Measurements from ENCODE around the gene RASA4B.
"Not testable (repeated sequence)": the region's sequence is repeated elsewhere in the genome, so short reads cannot be mapped to it uniquely, and the experiment has no call there.

Gene RASA4B

DNA sequence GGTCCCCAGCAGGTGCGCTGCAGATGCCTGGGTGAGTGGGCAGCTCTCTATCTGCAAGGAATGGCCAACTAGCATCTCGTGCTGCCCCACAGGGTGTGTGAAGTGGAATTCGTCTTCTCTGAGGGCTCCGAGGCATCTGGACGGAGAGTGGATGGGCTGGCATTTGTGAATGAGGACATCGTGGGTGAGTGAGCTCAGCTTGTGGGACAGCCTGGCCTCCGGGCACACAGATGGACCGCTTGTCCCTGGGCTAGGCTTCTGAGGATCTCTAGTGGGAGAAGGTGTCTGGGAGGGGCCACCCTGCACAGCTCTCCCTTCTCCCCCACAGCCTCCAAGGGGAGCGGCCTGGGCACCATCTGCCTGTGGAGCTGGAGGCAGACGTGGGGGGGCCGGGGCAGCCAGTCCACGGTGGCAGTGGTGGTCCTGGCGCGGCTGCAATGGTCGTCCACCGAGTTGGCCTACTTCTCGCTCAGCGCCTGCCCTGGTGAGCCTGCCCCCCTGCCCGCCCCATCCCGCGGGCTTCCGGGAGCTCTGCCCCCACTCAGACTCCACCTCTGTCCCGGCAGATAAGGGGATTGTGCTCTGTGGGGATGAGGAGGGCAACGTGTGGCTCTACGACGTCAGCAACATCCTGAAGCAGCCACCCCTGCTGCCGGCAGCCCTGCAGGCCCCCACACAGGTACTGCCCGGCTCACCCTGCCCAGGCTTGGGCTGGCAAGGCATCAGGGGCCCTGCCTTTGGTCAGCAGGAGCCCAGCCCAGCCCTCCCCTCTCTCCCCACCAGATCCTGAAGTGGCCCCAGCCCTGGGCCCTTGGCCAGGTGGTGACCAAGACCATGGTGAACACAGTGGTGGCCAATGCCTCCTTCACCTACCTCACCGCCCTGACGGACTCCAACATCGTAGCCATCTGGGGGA lies 45.2 kb downstream of the RASA4B start:
- no peak for DNase-seq

DNA sequence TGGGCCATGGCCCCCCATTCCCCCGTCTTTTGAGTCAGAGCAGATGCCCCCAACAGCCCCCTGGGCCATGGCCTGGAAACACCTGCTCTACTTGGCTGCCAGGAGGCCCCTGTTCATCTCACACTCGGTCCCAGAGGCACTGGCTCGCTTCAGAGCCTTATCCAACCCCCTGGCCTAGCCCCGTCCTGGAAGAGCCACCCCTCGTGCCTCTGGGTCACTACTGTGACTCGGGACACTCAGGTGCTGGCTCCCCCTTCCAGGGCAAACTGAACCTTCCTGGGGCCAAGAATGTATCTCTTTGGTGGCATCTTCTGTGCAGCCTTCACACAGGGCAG lies 45.8 kb downstream of the RASA4B start:
- DNase-seq, result no peak

DNA sequence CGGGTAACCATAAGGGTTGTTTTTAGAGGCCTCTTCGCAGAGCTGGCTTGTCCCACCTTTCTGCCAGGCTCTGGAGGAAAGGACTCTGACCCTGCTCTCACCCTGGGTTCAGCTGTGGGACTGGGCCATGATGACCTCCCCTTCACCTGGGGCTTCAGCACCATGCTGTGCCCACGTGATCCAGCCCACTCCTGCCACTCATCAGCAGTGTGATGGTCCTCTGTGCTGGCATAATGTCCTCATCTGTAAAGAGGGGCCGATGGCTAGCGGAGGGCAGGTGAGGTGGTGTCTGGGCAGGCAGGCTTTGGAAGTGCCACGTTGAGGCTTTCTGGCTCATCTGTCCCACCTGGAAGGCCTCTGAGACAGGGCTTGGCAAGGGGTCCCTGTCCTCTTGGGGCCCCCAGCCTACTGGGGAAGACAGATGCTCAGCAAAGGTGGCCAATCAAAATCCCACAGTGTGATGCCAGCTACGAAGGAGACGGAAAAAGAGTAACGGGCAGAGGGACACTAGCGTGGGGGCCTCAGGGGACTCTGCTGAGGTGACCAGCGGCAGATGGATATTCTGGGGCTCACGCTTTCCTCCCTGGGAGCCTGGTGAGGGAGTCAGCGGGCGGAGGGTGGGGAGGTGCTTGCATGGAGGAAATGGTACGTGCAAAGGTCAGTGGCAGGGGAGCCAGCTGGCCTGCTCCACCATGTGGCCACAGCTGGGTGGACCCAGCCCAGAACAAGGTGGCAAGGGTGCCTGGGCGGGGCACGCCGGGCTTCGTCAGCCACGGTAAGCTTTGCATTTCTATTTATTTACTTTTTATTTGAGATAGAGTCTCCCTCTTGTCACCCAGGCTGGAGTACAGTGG lies 47.4 kb downstream of the RASA4B start:
- DNase-seq, result no peak

DNA sequence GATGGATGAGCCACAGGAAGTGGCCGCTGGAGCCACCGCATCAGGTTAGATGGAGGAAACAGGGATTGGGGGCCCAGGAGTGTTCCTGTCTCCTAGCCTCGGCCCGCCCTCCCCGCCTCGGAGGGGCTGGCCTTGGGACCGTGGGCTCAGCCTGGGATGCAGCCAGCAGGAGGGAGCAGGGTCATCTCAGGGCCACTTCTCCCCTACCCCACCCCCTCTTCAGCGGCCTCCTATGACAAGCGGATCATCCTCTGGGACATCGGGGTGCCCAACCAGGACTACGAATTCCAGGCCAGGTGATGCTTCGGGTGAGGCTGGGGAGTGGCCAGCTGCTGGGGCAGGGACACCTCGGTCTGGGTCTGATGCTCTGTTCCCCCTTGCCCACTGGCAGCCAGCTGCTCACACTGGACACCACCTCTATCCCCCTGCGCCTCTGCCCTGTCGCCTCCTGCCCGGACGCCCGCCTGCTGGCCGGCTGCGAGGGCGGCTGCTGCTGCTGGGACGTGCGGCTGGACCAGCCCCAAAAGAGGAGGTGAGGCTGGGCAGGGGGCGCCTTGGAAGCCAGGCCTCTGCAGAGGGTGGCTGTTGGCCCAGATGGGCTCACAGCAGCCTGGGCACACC lies 48.1 kb downstream of the RASA4B start:
- no peak for DNase-seq

DNA sequence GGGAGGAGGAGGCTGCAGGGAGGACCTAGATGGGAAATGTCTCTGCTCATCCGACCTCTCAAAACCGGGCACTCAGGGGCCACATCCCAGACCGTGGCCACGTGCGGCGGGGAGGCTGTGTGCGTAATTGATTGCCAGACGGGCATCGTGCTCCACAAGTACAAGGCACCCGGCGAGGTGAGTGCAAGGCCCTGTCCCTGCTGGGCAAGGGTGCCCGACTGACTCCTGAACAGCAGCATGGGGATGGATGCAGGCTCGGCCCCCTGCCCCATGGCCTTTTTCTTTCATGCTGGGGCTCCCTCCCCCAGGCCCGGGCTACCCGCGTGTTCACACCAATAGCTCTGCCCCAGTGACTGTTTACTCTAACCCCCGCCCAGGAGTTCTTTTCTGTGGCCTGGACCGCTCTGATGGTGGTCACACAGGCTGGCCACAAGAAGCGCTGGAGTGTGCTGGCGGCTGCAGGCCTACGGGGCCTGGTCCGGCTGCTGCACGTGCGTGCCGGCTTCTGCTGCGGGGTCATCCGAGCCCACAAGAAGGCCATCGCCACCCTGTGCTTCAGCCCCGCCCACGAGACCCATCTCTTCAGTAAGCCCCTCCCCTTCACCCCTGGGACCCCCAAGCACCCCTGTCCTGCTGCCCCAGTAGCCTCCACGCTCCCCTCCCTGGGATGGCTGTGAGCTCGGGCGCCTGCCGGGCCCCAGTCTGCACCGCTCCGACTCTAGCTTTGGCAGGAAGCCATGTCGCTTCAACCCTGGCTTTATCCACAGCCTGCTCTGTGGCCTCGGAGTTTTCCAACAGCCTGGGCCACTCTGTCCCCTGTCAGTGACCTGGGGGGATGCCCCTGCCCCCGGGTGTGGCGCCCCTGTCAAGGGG lies 48.9 kb downstream of the RASA4B start:
- DNase-seq, result no peak

DNA sequence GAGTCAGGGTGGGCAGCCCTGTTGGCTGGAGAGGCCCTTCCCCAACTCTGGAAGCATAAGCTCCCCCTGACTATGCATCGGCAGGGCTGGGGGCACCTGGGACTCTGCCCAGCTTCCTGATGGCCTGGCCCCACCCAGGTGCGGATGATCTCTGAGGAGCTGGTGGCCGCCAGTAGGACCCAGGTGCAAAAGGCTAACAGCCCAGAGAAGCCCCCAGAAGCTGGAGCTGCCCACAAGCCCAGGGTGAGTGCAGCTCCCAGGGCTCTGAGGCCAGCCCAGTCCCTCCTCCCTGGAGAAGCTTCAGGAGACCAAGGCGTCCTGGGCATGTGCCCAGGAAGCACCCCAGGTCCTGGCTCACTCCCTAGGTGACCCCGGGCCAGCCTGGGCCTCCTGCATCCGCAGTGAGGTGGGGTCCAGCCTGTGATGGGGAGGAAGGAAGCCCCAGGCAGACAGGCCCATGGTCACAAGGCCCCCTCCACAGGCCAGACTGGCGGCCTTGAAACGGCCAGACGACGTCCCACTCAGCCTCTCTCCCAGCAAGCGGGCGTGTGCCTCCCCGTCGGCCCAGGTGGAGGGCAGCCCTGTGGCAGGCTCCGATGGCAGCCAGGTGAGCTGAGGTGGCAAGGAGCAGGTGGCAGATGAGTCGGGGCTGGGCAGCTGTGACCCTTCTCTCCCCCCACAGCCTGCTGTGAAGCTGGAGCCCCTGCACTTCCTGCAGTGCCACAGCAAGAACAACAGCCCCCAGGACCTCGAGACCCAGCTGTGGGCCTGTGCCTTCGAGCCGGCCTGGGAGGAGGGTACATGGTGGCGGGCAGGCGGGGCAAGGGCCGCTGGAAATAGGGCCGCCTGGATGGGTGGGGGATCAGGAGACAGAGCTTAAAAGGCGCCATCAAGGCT lies 49.7 kb downstream of the RASA4B start:
- no peak for DNase-seq

DNA sequence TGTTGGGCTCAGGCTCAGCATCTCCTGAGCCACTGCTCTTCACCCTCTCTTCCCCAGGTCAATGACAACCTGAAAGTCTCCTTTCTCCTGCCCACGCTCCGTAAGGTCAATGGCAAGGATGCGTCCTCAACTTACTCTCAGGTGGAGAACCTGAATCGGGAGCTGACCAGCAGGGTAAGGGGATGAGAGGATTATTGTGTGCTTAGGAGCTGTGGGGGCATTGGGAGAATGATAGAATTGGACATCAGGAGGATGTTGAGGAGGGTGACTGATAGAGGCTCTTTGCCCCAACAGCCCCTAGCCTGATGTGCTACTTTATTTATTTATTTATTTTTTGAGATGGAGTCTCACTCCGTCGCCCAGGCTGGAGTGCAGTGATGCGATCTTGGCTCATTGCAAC lies 51.5 kb downstream of the RASA4B start:
- no peak for DNase-seq

DNA sequence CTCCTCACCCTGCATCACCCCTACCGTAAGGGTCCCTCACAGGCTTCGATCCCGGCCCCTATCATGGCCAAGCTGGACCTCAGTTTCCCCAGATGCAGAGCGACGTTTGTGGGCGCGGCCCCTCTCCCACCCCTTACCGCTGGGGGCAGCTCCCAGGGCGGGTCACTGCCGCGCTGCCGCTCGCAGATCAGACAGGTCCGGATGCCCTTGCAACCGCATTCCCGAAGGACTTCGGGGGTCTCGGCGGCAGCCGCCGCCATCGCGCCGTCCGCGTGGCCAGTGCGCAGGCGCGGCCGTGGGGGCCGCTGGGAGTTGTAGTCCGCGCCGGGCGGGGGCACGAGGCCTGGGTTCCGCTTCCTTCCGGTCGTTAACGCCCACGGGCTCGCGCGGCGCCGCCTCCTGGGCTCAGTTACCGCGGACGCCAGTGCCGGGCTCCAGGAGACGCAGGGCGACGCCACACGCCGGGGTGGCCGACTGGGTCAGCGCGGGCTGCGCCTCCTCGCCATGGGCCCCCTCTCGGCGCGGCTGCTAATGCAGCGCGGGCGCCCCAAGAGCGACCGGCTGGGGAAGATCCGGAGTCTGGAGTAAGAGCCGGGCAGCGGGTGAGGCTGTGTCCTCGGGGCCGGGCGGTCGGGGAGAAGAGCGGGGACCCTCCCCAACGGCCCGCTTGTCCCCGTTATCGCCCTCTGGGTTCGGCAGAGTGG lies 52.8 kb downstream of the RASA4B start, which contains the start of the genes ALKBH4 and LRWD1:
ALKBH4 (minus strand) TSS at position 287 of the 704 bp plus-strand sequence; CDS start at position 260, 27 bp downstream.
LRWD1 (plus strand) TSS at position 408 of the 704 bp plus-strand sequence; CDS start at position 505, 97 bp downstream.
- peak; percentile 99 for DNase-seq

DNA sequence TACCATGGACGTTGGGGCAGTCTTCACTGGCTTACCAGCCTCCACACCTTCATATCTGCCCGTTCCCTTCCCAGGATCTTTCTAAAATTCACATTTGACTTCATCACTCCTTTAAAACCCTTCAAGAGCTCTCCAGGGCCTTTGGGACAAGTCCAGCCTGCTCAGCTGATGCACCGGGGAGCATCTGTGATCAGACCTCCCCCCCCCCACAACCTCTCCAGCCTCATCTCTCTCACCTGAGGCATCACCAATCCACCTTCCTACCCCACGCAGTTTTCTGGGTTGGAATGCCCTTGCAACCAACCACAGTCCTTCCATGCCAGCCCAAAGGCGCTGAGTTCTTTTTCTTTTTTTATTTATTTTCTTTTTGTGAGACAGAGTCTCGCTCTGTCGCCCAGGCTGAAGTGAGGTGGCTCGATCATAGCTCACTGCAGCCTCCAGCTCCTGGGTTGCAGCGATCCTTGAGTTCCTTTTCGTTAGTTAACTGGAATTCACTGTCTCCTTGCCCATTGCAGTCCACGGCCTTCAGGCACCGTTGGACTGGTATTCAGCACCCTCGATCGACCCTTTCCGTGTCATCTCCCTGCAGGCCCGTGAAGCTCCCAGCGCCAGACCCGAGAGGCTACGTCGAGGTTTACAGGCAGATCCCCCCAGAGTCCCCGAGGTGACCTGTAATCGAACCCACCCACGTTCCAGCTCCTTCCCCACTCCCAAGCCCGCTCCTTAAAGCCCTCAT lies 53.6 kb downstream of the RASA4B start:
- DNase-seq, result no peak

DNA sequence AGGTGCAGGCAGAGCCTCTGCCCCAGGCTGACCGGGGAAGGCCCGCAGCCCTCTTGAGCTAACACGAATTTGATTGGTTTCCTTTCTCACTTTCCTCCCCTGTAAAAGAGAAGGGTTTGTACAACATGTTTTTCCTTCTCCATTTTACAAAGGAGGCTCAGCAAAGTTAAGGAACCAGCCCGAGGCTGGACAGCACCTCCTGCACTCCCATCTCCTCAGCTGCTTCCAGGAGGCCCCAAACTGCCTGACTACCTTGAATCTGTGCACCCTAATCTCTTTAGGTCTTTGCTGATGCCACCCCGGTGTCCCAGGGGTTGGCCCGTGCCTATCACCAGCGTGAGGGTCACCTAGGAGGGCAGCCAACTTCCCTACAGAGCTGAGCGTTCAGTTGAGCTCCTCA lies 57.1 kb downstream of the RASA4B start:
- no peak for DNase-seq

DNA sequence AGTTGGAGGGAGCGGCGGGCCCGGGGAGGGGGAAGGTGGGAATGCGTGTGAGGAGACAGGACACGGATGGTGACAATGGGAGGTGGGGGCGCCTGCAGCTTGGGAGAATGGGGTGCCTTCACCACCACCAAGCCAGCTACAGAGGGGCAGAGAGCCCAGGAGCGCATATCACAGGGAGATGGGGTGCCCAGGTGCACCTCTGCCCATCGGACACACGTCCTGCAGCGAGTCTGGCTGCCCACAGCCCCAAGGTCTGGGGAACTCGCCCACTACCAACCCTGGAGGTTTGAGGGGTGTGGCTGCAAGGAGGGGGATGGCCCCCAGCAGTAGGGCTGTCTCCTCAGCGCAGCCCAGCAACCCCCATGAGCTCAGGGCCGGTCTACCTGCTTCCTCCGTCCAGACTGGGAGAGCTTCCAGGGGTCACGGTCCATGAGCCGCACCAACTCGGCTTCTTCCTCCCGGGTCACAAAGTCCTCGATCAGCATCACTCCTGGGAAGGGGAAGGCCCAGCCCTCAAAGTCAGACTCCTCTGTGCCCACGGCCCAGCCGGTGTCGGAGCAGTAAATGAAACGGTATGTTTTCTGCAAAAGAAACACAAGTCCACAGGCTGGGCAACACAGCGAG lies 58.2 kb downstream of the RASA4B start:
- no peak for DNase-seq

DNA sequence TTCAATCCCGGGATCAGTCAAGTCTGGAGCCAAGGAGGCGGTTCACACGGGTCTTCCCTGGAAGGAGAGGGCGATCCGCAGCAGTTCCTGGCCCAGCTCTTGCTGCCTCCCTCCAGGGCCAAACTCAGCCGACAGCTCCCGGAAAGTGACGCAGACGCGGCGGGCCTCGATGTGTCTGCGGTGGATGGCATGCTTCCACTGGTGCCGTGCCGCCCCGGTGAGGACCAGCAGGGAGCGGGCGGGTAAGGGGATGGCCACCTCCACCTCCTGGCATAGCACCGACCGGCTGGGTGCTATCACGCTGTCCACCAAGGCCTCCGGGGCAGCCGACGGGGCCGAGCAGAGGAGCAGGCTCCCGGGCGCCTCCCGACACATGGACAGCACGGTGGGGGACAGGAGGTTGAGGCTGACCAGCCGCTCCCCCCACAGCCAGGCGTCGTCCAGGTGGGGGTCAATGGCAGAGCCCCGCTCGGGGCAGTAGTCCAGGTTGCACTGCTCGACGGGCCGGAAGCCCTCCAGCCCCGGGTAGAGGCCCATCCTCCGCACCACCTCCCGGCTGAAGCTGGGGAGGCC lies 60.1 kb downstream of the RASA4B start:
- DNase-seq, result no peak

DNA sequence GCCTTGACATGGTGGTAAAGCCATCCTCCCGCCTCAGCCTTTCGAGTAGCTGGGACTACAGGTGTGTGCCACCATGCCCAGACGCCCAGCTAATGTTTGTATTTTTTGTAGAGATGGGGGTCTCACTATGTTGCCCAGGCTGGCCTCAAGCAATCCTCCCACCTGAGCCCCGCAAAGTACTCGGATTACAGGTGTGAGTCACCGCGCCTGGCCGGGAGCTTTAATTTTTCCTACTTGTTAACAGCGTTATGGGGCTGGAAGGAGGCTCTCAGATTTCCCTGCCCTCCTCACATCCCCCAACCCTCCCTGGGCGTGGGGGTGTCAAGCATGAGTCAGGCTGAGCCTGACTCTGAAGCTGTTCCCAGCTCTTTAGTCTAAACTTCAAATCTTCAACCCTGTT lies 61.2 kb downstream of the RASA4B start:
- no peak for DNase-seq

DNA sequence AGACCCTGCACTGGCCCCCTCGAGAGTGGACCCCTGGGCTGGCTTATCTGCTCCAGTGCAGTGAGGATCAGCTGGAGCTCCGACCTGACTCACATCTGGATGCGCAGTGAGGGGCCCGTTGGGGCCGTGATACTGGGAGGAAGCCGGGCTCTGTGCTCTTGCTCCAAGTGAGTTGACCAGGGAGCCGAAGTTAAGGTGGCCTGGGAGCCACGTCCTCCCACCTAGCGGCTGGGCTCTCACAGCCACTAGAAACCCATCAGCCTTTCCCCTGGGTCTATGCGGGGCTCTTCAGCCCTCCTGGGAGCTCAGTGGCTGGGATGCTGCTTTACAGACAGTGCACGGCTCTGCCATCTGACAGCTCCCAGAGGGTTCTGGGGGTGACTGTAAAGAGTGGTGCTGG lies 62.0 kb downstream of the RASA4B start:
- no peak for DNase-seq

DNA sequence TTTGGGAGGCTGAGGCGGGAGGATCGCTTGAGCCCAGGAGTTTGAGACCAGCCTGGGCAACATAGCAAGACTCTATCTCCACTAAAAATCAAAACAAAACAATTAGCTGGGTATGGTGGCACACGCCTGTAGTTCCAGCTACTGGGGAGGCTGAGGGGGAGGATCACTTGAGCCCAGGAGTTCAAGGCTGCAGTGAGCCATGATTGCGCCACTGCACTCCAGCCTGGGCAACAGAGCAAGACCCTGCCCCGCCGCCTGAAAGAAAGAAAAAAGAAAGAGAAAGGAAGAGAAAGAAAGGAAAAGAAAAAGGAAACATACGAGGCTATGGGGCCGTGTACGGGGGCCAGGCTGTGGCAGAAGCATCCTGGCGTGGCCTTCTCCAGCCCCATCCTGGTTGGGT lies 62.6 kb downstream of the RASA4B start:
- DNase-seq, result not testable (repeated sequence)

DNA sequence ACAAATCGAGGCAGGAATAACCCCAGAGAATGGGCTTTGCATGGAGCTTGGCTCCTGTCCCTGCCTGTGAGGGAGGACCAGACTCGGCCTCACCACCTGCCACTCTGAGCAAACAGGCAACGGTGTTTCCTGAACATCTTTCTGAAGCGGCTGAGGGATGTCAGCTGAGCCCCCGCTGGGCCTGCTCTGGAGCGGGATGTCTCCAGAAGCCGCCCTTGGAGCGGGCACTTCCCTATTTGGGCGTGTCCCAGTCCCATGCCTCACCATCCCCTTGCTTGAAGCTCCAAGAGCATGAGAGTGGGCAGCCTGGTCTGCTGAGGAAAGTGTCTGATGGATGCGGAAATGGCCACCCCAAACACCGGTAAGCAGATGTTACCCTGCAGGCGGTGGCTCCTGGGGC lies 63.1 kb downstream of the RASA4B start:
- DNase-seq, result no peak

DNA sequence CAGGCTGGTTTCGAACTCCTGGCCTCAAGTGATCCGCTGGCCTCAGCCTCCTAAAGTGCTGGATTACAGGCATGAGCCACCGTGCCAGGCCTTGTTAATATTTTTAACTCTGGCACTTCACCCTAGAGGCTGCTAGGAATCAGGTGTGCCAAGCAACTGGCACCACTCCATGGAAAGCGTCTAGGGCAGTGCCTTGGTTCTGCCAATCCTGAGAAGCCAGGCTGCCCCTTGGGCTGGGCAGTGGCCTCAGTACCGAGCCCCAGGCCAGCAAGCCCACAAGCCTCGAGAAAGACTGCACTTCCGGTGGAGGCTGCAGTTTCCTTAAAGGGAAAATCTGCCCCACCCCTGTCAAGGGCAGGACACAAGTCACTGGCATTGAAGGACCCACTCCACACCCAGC lies 64.3 kb downstream of the RASA4B start:
- no peak for DNase-seq

DNA sequence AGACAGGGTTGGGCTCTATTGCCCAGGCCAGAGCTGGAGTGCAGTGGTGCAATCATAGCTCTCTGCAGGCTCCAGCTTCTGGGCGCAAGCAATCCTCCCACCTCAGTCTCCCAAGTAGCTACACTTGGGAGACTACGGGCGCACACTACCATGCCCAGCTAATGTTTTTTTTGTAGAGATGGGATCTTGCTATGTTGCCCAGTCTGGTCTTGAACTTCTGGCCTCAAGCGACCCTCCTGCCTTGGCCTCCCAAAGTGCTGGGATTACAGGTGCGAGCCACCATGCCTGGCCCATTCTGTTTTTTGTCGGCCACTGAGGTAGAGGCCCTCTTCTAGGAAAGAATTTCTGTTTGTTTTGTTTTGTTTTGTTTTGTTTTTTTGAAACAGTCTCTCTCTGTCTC lies 65.1 kb downstream of the RASA4B start:
- no peak for DNase-seq
